Frontal cortex (tissue), 4 donors: ENCODE measurements around the gene HPD. TPM values are rescaled to one million over a fixed set of nuclear protein-coding genes. Genes with fewer than 3 reads are reported as not detected.
A peak's percentile ranks its signal among the peaks of the same experiment; 100 is the strongest.
"Not testable (repeated sequence)": the region's sequence is repeated elsewhere in the genome, so short reads cannot be mapped to it uniquely, and the experiment has no call there.

Experiments used
- DNase-seq, 2 donors: peaks; one replicate each; pipeline ENCODE4 v3.0.0; 2012; ENCODE audit warnings: low spot score in 2 of 2
- FAIRE-seq: peaks from 2 replicates; lab custom pipeline; 2012; peaks lifted over from hg19 to GRCh38; lab: Jason Lieb, UNC
- total RNA-seq: library from RNA; depleted of rRNA; stranded (reverse); fragments of >200 nt; gene quantifications from one replicate; pipeline ENCODE4 v1.2.3, GENCODE V29; 2014
- donor health status: control.
- donor health status: control.
- donor health status: control.

The HPD gene
- total RNA-seq = not detected

- FAIRE-seq (no peak), DNase-seq (no peak)
Measured at GRCh38 chr12:121858662-121859572, at the start of gene HPD. Gene HPD (minus strand): TSS chr12:121858859. CDS start chr12:121858823, 36 bp downstream.

- FAIRE-seq = no peak
- no peak for DNase-seq
Measured at GRCh38 chr12:121905746-121906145, 47.1 kb upstream of the HPD start.

GRCh38 chr12:121903202-121903601, 44.5 kb upstream of the HPD start:
- FAIRE-seq = no peak

GRCh38 chr12:121899590-121899989, 40.9 kb upstream of the HPD start:
- no peak for FAIRE-seq

More at GRCh38 chr12:121903202-121903601, 44.5 kb upstream of the HPD start:
- no peak for DNase-seq

GRCh38 chr12:121898287-121898686, 39.6 kb upstream of the HPD start:
- no peak for FAIRE-seq
- no peak for DNase-seq

More at GRCh38 chr12:121899590-121899989, 40.9 kb upstream of the HPD start:
- DNase-seq = no peak

GRCh38 chr12:121894633-121895032, 36.0 kb upstream of the HPD start:
- no peak for FAIRE-seq
- no peak for DNase-seq

- no peak for FAIRE-seq
- DNase-seq = no peak
Measured at GRCh38 chr12:121893961-121894460, 35.4 kb upstream of the HPD start.

GRCh38 chr12:121892673-121893561, 34.3 kb upstream of the HPD start:
- FAIRE-seq = no peak

GRCh38 chr12:121889661-121890060, 31.0 kb upstream of the HPD start:
- not testable (repeated sequence) for DNase-seq, FAIRE-seq

More at GRCh38 chr12:121892673-121893561, 34.3 kb upstream of the HPD start:
- no peak for DNase-seq

GRCh38 chr12:121889274-121889624, 30.6 kb upstream of the HPD start:
- FAIRE-seq (no peak), DNase-seq (no peak)

- FAIRE-seq = no peak
- DNase-seq = peak; percentile 89 to 97
Measured at GRCh38 chr12:121888478-121889273, 30.0 kb upstream of the HPD start, which contains the start of gene PSMD9. Gene PSMD9 (plus strand): TSS chr12:121888790. CDS start chr12:121888857, 67 bp downstream.

GRCh38 chr12:121888083-121888477, 29.4 kb upstream of the HPD start:
- FAIRE-seq = no peak
- DNase-seq = no peak

GRCh38 chr12:121885129-121885528, 26.5 kb upstream of the HPD start:
- FAIRE-seq = not testable (repeated sequence)

GRCh38 chr12:121883315-121883660, 24.6 kb upstream of the HPD start:
- FAIRE-seq (no peak), DNase-seq (no peak)

More at GRCh38 chr12:121885129-121885528, 26.5 kb upstream of the HPD start:
- not testable (repeated sequence) for DNase-seq

- not testable (repeated sequence) for DNase-seq, FAIRE-seq
Measured at GRCh38 chr12:121876080-121876447, 17.4 kb upstream of the HPD start.

GRCh38 chr12:121875582-121875981, 16.9 kb upstream of the HPD start:
- FAIRE-seq = no peak
- DNase-seq = no peak

- DNase-seq (no peak), FAIRE-seq (no peak)
Measured at GRCh38 chr12:121874071-121874470, 15.4 kb upstream of the HPD start.

- FAIRE-seq (no peak), DNase-seq (no peak)
Measured at GRCh38 chr12:121873216-121873569, 14.5 kb upstream of the HPD start.

GRCh38 chr12:121872546-121873215, 14.0 kb upstream of the HPD start:
- no peak for FAIRE-seq
- DNase-seq = no peak
